K562 (cell line): ENCODE data around the gene RBM45. TPM values are rescaled to one million over a fixed set of nuclear protein-coding genes. Genes with fewer than 3 reads are reported as not detected.

Experiments
- ATAC-seq: fragments of 200-7000 bp; cut with Tn5 transposase; 3 replicates; pipeline ENCODE4 v1.9.1; 2020; ENCODE audit warnings: moderate library complexity
- BruUV-seq: library from RNA; stranded (reverse); fragments of 400-500 nt; replicated peaks from 2 replicates; lab custom pipeline; 2021; lab: Mats Ljungman, UMichigan
- CTCF ChIA-PET: fragments of 300-600 bp; formaldehyde crosslinking; extraction: SDS; loops from one replicate; lab custom pipeline; 2021; ENCODE audit warnings: low intra/inter-chr PET ratio; lab: Yijun Ruan, JAX
- POLR2A ChIA-PET: fragments of 300-600, 350-650 bp; sonication (Branson Sonifier 250); formaldehyde crosslinking; extraction: SDS; loops from one replicate; lab custom pipeline; 2021; ENCODE audit warnings: antibody characterized with exemption, inconsistent platforms; lab: Yijun Ruan, JAX
- DNase-seq, 4 experiments: peaks; one replicate each; pipeline versions ENCODE4 v3.0.0 to v3.0.0-alpha.2; 2011 to 2018; ENCODE audit warnings: low spot score in 3 of 4, mixed read lengths in 3 of 4; ENCODE audit errors: extremely low read depth in 1 of 4
- FAIRE-seq: peaks from 2 replicates; lab custom pipeline; 2011; peaks lifted over from hg19 to GRCh38; lab: Jason Lieb, UNC
- H2AFZ ChIP-seq: 2 replicates; pipeline ENCODE4 v1.6.0; 2011; ENCODE audit warnings: low read depth, low read length, control low read depth, inconsistent platforms
- H3K27ac ChIP-seq: fragments of 200-600 bp; 3 replicates; pipeline ENCODE4 v1.8.0; 2011; ENCODE audit warnings: low read depth, mild to moderate bottlenecking, control low read depth, inconsistent platforms, low read length, moderate library complexity, mixed read lengths; ENCODE audit errors: extremely low read depth
- H3K27me3 ChIP-seq, 2 experiments: fragments of 300-600 bp in 1 of 2; 2 replicates in 1 of 2; 3 replicates in 1 of 2; pipeline versions ENCODE4 v1.6.0 to v1.8.0; 2011; ENCODE audit warnings: inconsistent platforms in 2 of 2, low read length in 2 of 2, mild to moderate bottlenecking in 1 of 2, mixed read lengths in 1 of 2, moderate library complexity in 1 of 2; ENCODE audit not compliant: control insufficient read depth in 2 of 2, insufficient read depth in 2 of 2
- H3K36me3 ChIP-seq: fragments of 300-600 bp; 3 replicates; pipeline ENCODE4 v1.8.0; 2011; ENCODE audit warnings: mild to moderate bottlenecking, low read length, inconsistent platforms; ENCODE audit not compliant: control insufficient read depth, insufficient read depth
- H3K4me1 ChIP-seq, 2 experiments: fragments of 200-600 bp in 1 of 2; replicated peaks in 1 of 2; 2 replicates in 1 of 2; 3 replicates in 1 of 2; pipeline versions ENCODE4 v1.5.1 to v1.8.0; 2011; ENCODE audit warnings: inconsistent platforms in 2 of 2, low read length in 2 of 2, mild to moderate bottlenecking in 1 of 2, mixed read lengths in 1 of 2, moderate library complexity in 1 of 2; ENCODE audit not compliant: control insufficient read depth in 2 of 2, insufficient read depth in 2 of 2
- H3K4me2 ChIP-seq: 2 replicates; pipeline ENCODE4 v1.6.1; 2011; ENCODE audit warnings: low read length, control low read depth, inconsistent platforms, mixed read lengths; ENCODE audit not compliant: insufficient read depth
- H3K4me3 ChIP-seq: fragments of 200-600 bp; sonication (generic), shearing (Covaris generic); 2 replicates; pipeline ENCODE4 v1.5.1; 2016; ENCODE audit warnings: control low read depth, inconsistent platforms
- H3K79me2 ChIP-seq: fragments of 200-600 bp; 3 replicates; pipeline ENCODE4 v1.8.0; 2011; ENCODE audit warnings: low read length, inconsistent platforms; ENCODE audit not compliant: control insufficient read depth, insufficient read depth
- H3K9ac ChIP-seq, 2 experiments: 2 replicates each; pipeline versions ENCODE4 v1.6.0 to v1.6.1; 2011; ENCODE audit warnings: low read depth in 2 of 2, low read length in 2 of 2, control low read depth in 1 of 2, inconsistent platforms in 1 of 2, mild to moderate bottlenecking in 1 of 2, mixed read lengths in 1 of 2; ENCODE audit not compliant: insufficient read depth in 1 of 2
- H3K9me1 ChIP-seq: one replicate; pipeline ENCODE4 v1.6.0; 2011; ENCODE audit warnings: inconsistent platforms, mild to moderate bottlenecking, low read length, moderate library complexity; ENCODE audit not compliant: control insufficient read depth, insufficient read depth
- H3K9me3 ChIP-seq: replicated peaks from 2 replicates; pipeline ENCODE4 v1.5.1; 2011; ENCODE audit warnings: low read depth, low read length, inconsistent platforms; ENCODE audit not compliant: control insufficient read depth, insufficient read depth
- H4K20me1 ChIP-seq: replicated peaks from 2 replicates; pipeline ENCODE4 v1.6.1; 2011; ENCODE audit warnings: low read length, inconsistent platforms, mixed read lengths; ENCODE audit not compliant: control insufficient read depth, insufficient read depth
- MCM7 ChIP-seq, 2 experiments: fragments of 450-650 bp; IDR thresholded peaks; 2 replicates each; pipeline ENCODE4 v1.6.1; 2016 to 2018
- NR2C2 ChIP-seq, 2 experiments: fragments of 200-800 bp in 1 of 2; sonication (Bioruptor generic) in 1 of 2; sonication (generic) in 1 of 2; formaldehyde crosslinking in 1 of 2; IDR thresholded peaks; 2 replicates each; pipeline versions ENCODE4 v1.6.1 to v1.8.0; 2016 to 2022; ENCODE audit warnings: mild to moderate bottlenecking in 1 of 2, missing compliant biosample characterization in 1 of 2, missing genetic modification characterization in 1 of 2, missing genetic modification reagents in 1 of 2
- PRMT5 ChIP-seq: sonication (generic); formaldehyde crosslinking; IDR thresholded peaks from 2 replicates; pipeline ENCODE4 v1.5.0; 2020; ENCODE audit warnings: missing genetic modification reagents
- TSC22D4 ChIP-seq: fragments of 450-650 bp; IDR thresholded peaks from 2 replicates; pipeline ENCODE4 v1.6.1; 2016; ENCODE audit warnings: missing genetic modification characterization, missing biosample characterization, control low read depth
- ZNF133 ChIP-seq: fragments of 250-450 bp; sonication (Bioruptor Pico); IDR thresholded peaks from 2 replicates; pipeline ENCODE4 v1.4.0; 2020; ENCODE audit warnings: mild to moderate bottlenecking
- WGBS: fragments of 100-300 bp; shearing (Covaris generic); methylation state at CpG from one replicate; pipeline ENCODE4 v1.1.6; 2016; ENCODE audit warnings: low coverage, mixed read lengths; ENCODE audit not compliant: insufficient coverage; ENCODE audit errors: missing lambda C conversion rate; 5-methylcytosine and 5-hydroxymethylcytosine counted together
- in situ Hi-C: fragments of 300-500 bp; cut with MboI; formaldehyde crosslinking; loops from 4 replicates; pipeline ENCODE4 v1.15.0; 2018; ENCODE audit warnings: inconsistent platforms, mixed read lengths
- intact Hi-C: fragments of 100-400 bp; cut with micrococcal nuclease; formaldehyde crosslinking; loops from 2 replicates; pipeline ENCODE4 v1.14.2; 2022
- polyA plus RNA-seq, 8 experiments: library from polyadenylated mRNA; depleted of rRNA in 4 of 8; stranded (reverse) in 5 of 8; unstranded in 3 of 8; fragments of >200 nt; fragmentation: Nextera tagmentation in 2 of 8; fragmentation: Illumina TruSeq in 1 of 8; extraction: Ambion mirVana in 2 of 8; extraction: Trizol in 1 of 8; gene quantifications; 2 replicates each; pipeline versions ENCODE4 v1.2.1 to v1.2.3, GENCODE V29; 2011 to 2014; ENCODE audit warnings: inconsistent platforms in 1 of 8, missing spikeins in 1 of 8
- total RNA-seq, 7 experiments: library from RNA; depleted of rRNA in 6 of 7; stranded (reverse); fragments of >200 nt in 6 of 7; fragmentation: Illumina TruSeq in 2 of 7; extraction: Trizol in 2 of 7; gene quantifications; 2 replicates each; pipeline versions ENCODE4 v1.2.1 to v1.2.3, GENCODE V29; 2011 to 2021; ENCODE audit warnings: low replicate concordance in 1 of 7

Gene RBM45
- total and polyA plus RNA-seq, 9 of the 15 experiments (the other 6 are each of a cell fraction or from before 2014, with no cell fraction given): 6.7 to 22.0 (median 15.0) TPM

DNA sequence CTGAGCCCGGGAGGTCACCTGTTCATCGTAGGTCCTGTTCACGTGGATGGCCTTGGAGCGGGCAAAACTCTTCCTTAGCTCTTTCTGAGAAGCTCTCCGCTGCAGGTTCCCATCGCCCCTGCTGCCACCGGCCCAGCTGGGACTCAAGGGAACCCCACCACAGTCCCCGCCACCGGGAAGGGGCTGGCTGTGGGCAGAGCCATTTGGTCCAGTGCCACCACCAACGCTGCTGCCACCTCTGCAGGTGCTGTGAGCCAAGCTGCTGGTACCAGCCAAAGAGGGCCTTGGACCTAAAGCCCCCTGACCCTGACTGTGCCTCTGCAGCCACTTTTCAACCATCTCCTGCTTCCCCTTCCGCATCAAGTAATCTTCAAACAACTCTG is 40.2 kb upstream of the RBM45 start:
- no peak; the same call in 1 of the 2 replicates for TF ChIP-seq NR2C2 (CRISPR knock-in tag; IDR thresholded peaks at IDR 0.05)
- TF ChIP-seq NR2C2 (tag; IDR thresholded peaks at IDR 0.05): no peak
- TF ChIP-seq ZNF133 (CRISPR knock-in tag): no peak
- TF ChIP-seq PRMT5 (CRISPR knock-in tag): no peak
- no peak for TF ChIP-seq MCM7 (IDR thresholded peaks at IDR 0.05)
- no peak for TF ChIP-seq TSC22D4 (tag)
- H3K9me1 ChIP-seq: no peaks in the 10 kb centered on the region
- H3K4me2 ChIP-seq: peak overlapping the region; percentile 78
- ChIA-PET CTCF (no interaction called here), POLR2A (interaction anchor here (0.6 to 1.2 kb wide), 3 partner anchors 54 to 1855 kb away, joined by 3 read pairs; no protein-coding TSS in a partner anchor)
- intact Hi-C loops: loop anchor here (5.0 kb wide), 1 partner anchor 275 kb away; no protein-coding TSS in a partner anchor
- in situ Hi-C loops: no loop called here
- peaks cover 27 to 56% of the 10 kb centered on the region in 2 experiments for H3K4me1 ChIP-seq
- H3K79me2 ChIP-seq: 0 out of 3 replicates have a peak, but pooled peaks cover 3% of the 10 kb centered on the region
- H2AFZ ChIP-seq: peak overlapping the region; percentile 78
- FAIRE-seq: no peak
- no peaks in the 10 kb centered on the region for H3K27me3 ChIP-seq
- WGBS: 79% methylated on average over 11 of the region's 11 CpGs
- H3K27ac ChIP-seq: no peak overlapping the region; the same call in 1 of the 3 replicates
- no peaks in the 10 kb centered on the region for H3K36me3 ChIP-seq
- no TSS peak for BruUV-seq
- peak overlapping the region; percentile 42 for H3K4me3 ChIP-seq
- DNase-seq: no peak
- peak overlapping the region; percentile 52 to 92 for H3K9ac ChIP-seq
- no peak for ATAC-seq
- no peaks in the 10 kb centered on the region for H3K9me3 ChIP-seq
- no peaks in the 10 kb centered on the region for H4K20me1 ChIP-seq
